ENCODE data around the gene ZNF655.

Gene ZNF655

GRCh38 chr7:99623091-99623693 is 64.8 kb downstream of the ZNF655 start:
- Histone ChIP-seq H3K9me3 (ENCODE audit: control extremely low read depth in 1 of 5, control insufficient read depth in 4 of 5, insufficient read depth in 2 of 5, low read depth in 1 of 5, low read length in 4 of 5) (no peaks in the 10 kb centered on the region), H3K4me1 (ENCODE audit: control extremely low read depth in 1 of 4, control insufficient read depth in 4 of 4, insufficient read depth in 4 of 4, low read length in 3 of 4) (no peaks in the 10 kb centered on the region), H3K27me3 (replicated peaks in 2 of 5; ENCODE audit: control insufficient read depth in 4 of 5, insufficient read depth in 5 of 5, low read length in 4 of 5) (no peaks in the 10 kb centered on the region), H3K4me3 (ENCODE audit: control insufficient read depth in 1 of 7, extremely low read depth in 1 of 7, insufficient read depth in 4 of 7, low read depth in 2 of 7, low read length in 6 of 7) (no peak overlapping the region), H3K27ac (ENCODE audit: insufficient read depth in 1 of 2, low read depth in 1 of 2, low read length in 2 of 2, poor library complexity in 1 of 2, severe bottlenecking in 2 of 2) (peak overlapping the region in 1 of 2 experiments; percentile 10), H3K36me3 (ENCODE audit: control insufficient read depth in 4 of 4, insufficient read depth in 4 of 4, low read length in 3 of 4) (peaks cover 23 to 95% (median 72%) of the 10 kb centered on the region in 4 experiments)
- CTCF ChIA-PET: no interaction called here
- 98% methylated on average over 6 of the region's 7 CpGs for WGBS (ENCODE audit: insufficient coverage)
- POLR2A ChIA-PET: no interaction called here
- no peak for DNase-seq

DNA sequence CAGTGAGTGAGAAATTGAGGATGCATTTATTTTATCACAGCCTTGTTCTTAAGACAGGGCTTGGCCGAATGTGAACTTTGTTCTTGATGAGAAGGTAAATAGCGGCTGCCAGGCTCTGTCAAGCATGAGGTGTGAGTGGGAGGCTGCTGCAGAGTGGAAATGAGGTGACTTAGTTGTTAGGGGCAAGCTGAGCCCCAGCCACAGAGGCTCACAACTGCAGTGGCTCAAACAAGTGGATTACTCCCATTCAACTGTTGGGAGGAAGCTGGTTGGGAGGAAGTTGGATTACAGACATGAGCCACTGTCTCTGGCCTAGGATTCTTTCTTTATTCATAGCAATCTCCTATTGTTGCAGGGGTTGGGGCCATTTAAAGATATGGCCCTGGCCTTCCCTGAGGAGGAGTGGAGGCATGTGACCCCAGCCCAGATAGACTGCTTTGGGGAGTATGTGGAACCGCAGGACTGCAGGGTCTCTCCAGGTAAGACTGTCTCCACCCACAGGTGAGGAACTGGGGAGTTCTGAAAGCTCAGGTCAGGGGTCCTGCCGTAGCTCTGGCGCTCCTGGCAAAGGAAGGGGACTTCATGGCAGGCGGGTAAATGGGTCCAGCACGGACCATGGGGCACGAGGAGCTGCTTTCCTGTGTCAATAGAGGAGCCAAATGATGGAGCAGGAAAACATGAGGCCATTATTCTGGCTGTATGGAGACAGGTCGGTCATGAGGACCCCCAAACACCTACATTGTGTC is 65.4 kb downstream of the ZNF655 start:
- Histone ChIP-seq H3K4me3 (ENCODE audit: control insufficient read depth in 1 of 7, extremely low read depth in 1 of 7, insufficient read depth in 4 of 7, low read depth in 2 of 7, low read length in 6 of 7) (no peak overlapping the region), H3K36me3 (ENCODE audit: control insufficient read depth in 4 of 4, insufficient read depth in 4 of 4, low read length in 3 of 4) (peaks cover 25 to 95% (median 75%) of the 10 kb centered on the region in 4 experiments), H3K4me1 (ENCODE audit: control extremely low read depth in 1 of 4, control insufficient read depth in 4 of 4, insufficient read depth in 4 of 4, low read length in 3 of 4) (no peaks in the 10 kb centered on the region), H3K9me3 (ENCODE audit: control extremely low read depth in 1 of 5, control insufficient read depth in 4 of 5, insufficient read depth in 2 of 5, low read depth in 1 of 5, low read length in 4 of 5) (no peaks in the 10 kb centered on the region), H3K27ac (ENCODE audit: insufficient read depth in 1 of 2, low read depth in 1 of 2, low read length in 2 of 2, poor library complexity in 1 of 2, severe bottlenecking in 2 of 2) (peak overlapping the region in 1 of 2 experiments; percentile 10), H3K27me3 (replicated peaks in 2 of 5; ENCODE audit: control insufficient read depth in 4 of 5, insufficient read depth in 5 of 5, low read length in 4 of 5) (no peaks in the 10 kb centered on the region)
- DNase-seq: no peak
- ChIA-PET POLR2A (no interaction called here), CTCF (no interaction called here)
- 94% methylated on average over 9 of the region's 9 CpGs for WGBS (ENCODE audit: insufficient coverage)

- ChIA-PET CTCF (no interaction called here), POLR2A (interaction anchor here (0.6 kb wide), 1 partner anchor 12 kb away, joined by 3 read pairs; no protein-coding TSS in a partner anchor)
- Histone ChIP-seq H3K27ac (ENCODE audit: insufficient read depth in 1 of 2, low read depth in 1 of 2, low read length in 2 of 2, poor library complexity in 1 of 2, severe bottlenecking in 2 of 2) (peak overlapping the region in 1 of 2 experiments; percentile 17), H3K9me3 (ENCODE audit: control extremely low read depth in 1 of 5, control insufficient read depth in 4 of 5, insufficient read depth in 2 of 5, low read depth in 1 of 5, low read length in 4 of 5) (no peaks in the 10 kb centered on the region), H3K36me3 (ENCODE audit: control insufficient read depth in 4 of 4, insufficient read depth in 4 of 4, low read length in 3 of 4) (peaks cover 22 to 95% (median 76%) of the 10 kb centered on the region in 4 experiments), H3K27me3 (replicated peaks in 2 of 5; ENCODE audit: control insufficient read depth in 4 of 5, insufficient read depth in 5 of 5, low read length in 4 of 5) (no peaks in the 10 kb centered on the region), H3K4me1 (ENCODE audit: control extremely low read depth in 1 of 4, control insufficient read depth in 4 of 4, insufficient read depth in 4 of 4, low read length in 3 of 4) (no peaks in the 10 kb centered on the region), H3K4me3 (ENCODE audit: control insufficient read depth in 1 of 7, extremely low read depth in 1 of 7, insufficient read depth in 4 of 7, low read depth in 2 of 7, low read length in 6 of 7) (no peak overlapping the region)
- WGBS (ENCODE audit: insufficient coverage): 90% methylated on average over 15 of the region's 16 CpGs
- peak in 2 of 3 donors; percentile 17 to 33 for DNase-seq
Observed at GRCh38 chr7:99624484-99624883, 66.0 kb downstream of the ZNF655 start.

GRCh38 chr7:99625321-99625720 is 66.9 kb downstream of the ZNF655 start:
- peaks cover 26 to 95% (median 75%) of the 10 kb centered on the region in 4 experiments for H3K36me3 ChIP-seq (ENCODE audit: control insufficient read depth in 4 of 4, insufficient read depth in 4 of 4, low read length in 3 of 4)

DNA sequence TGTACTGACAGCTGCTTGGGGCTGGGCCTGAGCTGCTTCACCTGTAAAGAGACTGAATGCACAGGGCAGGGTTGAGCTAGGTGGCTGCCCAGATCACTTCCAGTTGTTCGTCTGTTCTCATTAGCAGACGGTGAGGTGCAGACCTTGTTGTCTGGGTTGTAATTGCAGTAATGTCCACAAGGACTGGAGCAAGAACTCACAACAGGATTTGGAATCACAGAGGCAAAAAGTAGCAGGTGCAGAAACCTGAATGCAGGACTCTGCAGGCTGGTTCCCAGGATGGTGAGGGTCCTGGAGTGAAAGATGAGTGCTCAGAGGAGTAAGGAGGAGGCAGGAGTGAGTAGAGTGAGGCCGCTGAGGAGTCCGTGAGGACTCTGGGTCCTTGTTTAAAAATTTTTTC is 67.5 kb downstream of the ZNF655 start:
- DNase-seq: no peak
- H3K27ac ChIP-seq (ENCODE audit: insufficient read depth in 1 of 2, low read depth in 1 of 2, low read length in 2 of 2, poor library complexity in 1 of 2, severe bottlenecking in 2 of 2): no peak overlapping the region
- 97% methylated on average over 4 of the region's 4 CpGs for whole genome bisulfite sequencing (ENCODE audit: insufficient coverage)
- no peaks in the 10 kb centered on the region for H3K9me3 ChIP-seq (ENCODE audit: control extremely low read depth in 1 of 5, control insufficient read depth in 4 of 5, insufficient read depth in 2 of 5, low read depth in 1 of 5, low read length in 4 of 5)
- no peaks in the 10 kb centered on the region for H3K4me1 ChIP-seq (ENCODE audit: control extremely low read depth in 1 of 4, control insufficient read depth in 4 of 4, insufficient read depth in 4 of 4, low read length in 3 of 4)
- ChIA-PET CTCF (no interaction called here), POLR2A (no interaction called here)
- no peaks in the 10 kb centered on the region for H3K27me3 ChIP-seq (replicated peaks in 2 of 5; ENCODE audit: control insufficient read depth in 4 of 5, insufficient read depth in 5 of 5, low read length in 4 of 5)
- H3K36me3 ChIP-seq (ENCODE audit: control insufficient read depth in 4 of 4, insufficient read depth in 4 of 4, low read length in 3 of 4): peaks cover 26 to 93% (median 74%) of the 10 kb centered on the region in 4 experiments
- H3K4me3 ChIP-seq (ENCODE audit: control insufficient read depth in 1 of 7, extremely low read depth in 1 of 7, insufficient read depth in 4 of 7, low read depth in 2 of 7, low read length in 6 of 7): no peak overlapping the region

More at GRCh38 chr7:99625321-99625720, 66.9 kb downstream of the ZNF655 start:
- Histone ChIP-seq H3K9me3 (ENCODE audit: control extremely low read depth in 1 of 5, control insufficient read depth in 4 of 5, insufficient read depth in 2 of 5, low read depth in 1 of 5, low read length in 4 of 5) (no peaks in the 10 kb centered on the region), H3K27me3 (replicated peaks in 2 of 5; ENCODE audit: control insufficient read depth in 4 of 5, insufficient read depth in 5 of 5, low read length in 4 of 5) (no peaks in the 10 kb centered on the region), H3K27ac (ENCODE audit: insufficient read depth in 1 of 2, low read depth in 1 of 2, low read length in 2 of 2, poor library complexity in 1 of 2, severe bottlenecking in 2 of 2) (no peak overlapping the region), H3K4me1 (ENCODE audit: control extremely low read depth in 1 of 4, control insufficient read depth in 4 of 4, insufficient read depth in 4 of 4, low read length in 3 of 4) (no peaks in the 10 kb centered on the region), H3K4me3 (ENCODE audit: control insufficient read depth in 1 of 7, extremely low read depth in 1 of 7, insufficient read depth in 4 of 7, low read depth in 2 of 7, low read length in 6 of 7) (no peak overlapping the region)
- 100% methylated on average over 5 of the region's 5 CpGs for WGBS (ENCODE audit: insufficient coverage)
- ChIA-PET POLR2A (no interaction called here), CTCF (no interaction called here)
- DNase-seq: no peak

Measured in common myeloid progenitor, CD34-positive (primary cell).